HepG2 (cell line): Measurements from ENCODE around the gene IMPG2. TPM values are rescaled to one million over a fixed set of nuclear protein-coding genes. Genes with fewer than 3 reads are reported as not detected.

ENCODE experiments used
- ATAC-seq: fragments of 200-7000 bp; cut with Tn5 transposase; 3 replicates; pipeline ENCODE4 v1.9.1; 2020; ENCODE audit warnings: mild to moderate bottlenecking, moderate library complexity
- BruUV-seq: library from RNA; stranded (reverse); fragments of 400-500 nt; replicated peaks from 2 replicates; lab custom pipeline; 2021; lab: Mats Ljungman, UMichigan
- CTCF ChIA-PET: fragments of 300-600 bp; formaldehyde crosslinking; extraction: SDS; loops from one replicate; lab custom pipeline; 2021; ENCODE audit warnings: low total read pairs, inconsistent platforms, low intra/inter-chr PET ratio; lab: Yijun Ruan, JAX
- POLR2A ChIA-PET: fragments of 350-600 bp; sonication (Branson Sonifier 250); formaldehyde crosslinking; loops from one replicate; lab custom pipeline; 2020; ENCODE audit warnings: antibody characterized with exemption, inconsistent platforms; lab: Yijun Ruan, JAX
- DNase-seq: peaks from one replicate; pipeline ENCODE4 v3.0.0-alpha.2; 2015; ENCODE audit warnings: low spot score
- FAIRE-seq: peaks from 3 replicates; lab custom pipeline; 2011; peaks lifted over from hg19 to GRCh38; lab: Jason Lieb, UNC
- H2AFZ ChIP-seq: one replicate; pipeline ENCODE4 v1.6.1; 2011; ENCODE audit warnings: low read length, inconsistent platforms
- H3K27ac ChIP-seq: fragments of 300-600 bp; 3 replicates; pipeline ENCODE4 v1.8.0; 2011; ENCODE audit warnings: mixed run types, mild to moderate bottlenecking, mixed read lengths, low read length, inconsistent platforms; ENCODE audit not compliant: insufficient read depth; ENCODE audit errors: extremely low read length
- H3K27me3 ChIP-seq, 2 experiments: fragments of 200-600 bp in 1 of 2; 2 replicates in 1 of 2; 3 replicates in 1 of 2; pipeline versions ENCODE4 v1.6.0 to v1.8.0; 2011; ENCODE audit warnings: low read length in 2 of 2, mild to moderate bottlenecking in 2 of 2, moderate library complexity in 2 of 2, inconsistent platforms in 1 of 2; ENCODE audit not compliant: insufficient read depth in 2 of 2, control insufficient read depth in 1 of 2
- H3K36me3 ChIP-seq, 2 experiments: fragments of 200-600 bp in 1 of 2; replicated peaks in 1 of 2; 2 replicates in 1 of 2; 3 replicates in 1 of 2; pipeline versions ENCODE4 v1.5.1 to v1.8.0; 2011; ENCODE audit warnings: low read length in 2 of 2, inconsistent platforms in 1 of 2; ENCODE audit not compliant: insufficient read depth in 2 of 2, control insufficient read depth in 1 of 2
- H3K4me1 ChIP-seq: 2 replicates; pipeline ENCODE4 v1.5.1; 2012; ENCODE audit warnings: low read length, inconsistent platforms; ENCODE audit not compliant: insufficient read depth
- H3K4me2 ChIP-seq: 2 replicates; pipeline ENCODE4 v1.6.0; 2011; ENCODE audit warnings: low read depth, low read length, inconsistent platforms
- H3K4me3 ChIP-seq, 3 experiments: fragments of 200-600 bp in 1 of 3; sonication (generic), shearing (Covaris generic) in 1 of 3; replicated peaks in 1 of 3; 2 replicates each; pipeline ENCODE4 v1.5.1; 2011 to 2016; ENCODE audit warnings: low read length in 3 of 3, inconsistent platforms in 2 of 3, low read depth in 2 of 3, mild to moderate bottlenecking in 2 of 3, control low read depth in 1 of 3, mixed read lengths in 1 of 3; ENCODE audit not compliant: insufficient read depth in 1 of 3
- H3K79me2 ChIP-seq: one replicate; pipeline ENCODE4 v1.6.1; 2011; ENCODE audit warnings: low read length, inconsistent platforms; ENCODE audit not compliant: insufficient read depth
- H3K9ac ChIP-seq: 2 replicates; pipeline ENCODE4 v1.6.0; 2011; ENCODE audit warnings: mild to moderate bottlenecking, low read depth, low read length, inconsistent platforms; ENCODE audit not compliant: insufficient read depth
- H3K9me3 ChIP-seq: 2 replicates; pipeline ENCODE4 v1.5.1; 2012; ENCODE audit warnings: mild to moderate bottlenecking, low read length
- H4K20me1 ChIP-seq: 2 replicates; pipeline ENCODE4 v1.6.0; 2011; ENCODE audit warnings: inconsistent platforms, mild to moderate bottlenecking, low read length, moderate library complexity; ENCODE audit not compliant: insufficient read depth
- ETS1 ChIP-seq: sonication (generic); formaldehyde crosslinking; IDR thresholded peaks from 2 replicates; pipeline ENCODE4 v1.4.0; 2020; ENCODE audit warnings: missing genetic modification reagents
- FOXJ3 ChIP-seq: sonication (generic); formaldehyde crosslinking; IDR thresholded peaks from 2 replicates; pipeline ENCODE4 v1.4.0; 2020; ENCODE audit warnings: missing genetic modification reagents, mild to moderate bottlenecking, borderline replicate concordance
- MAZ ChIP-seq, 2 experiments: sonication (generic) in 1 of 2; formaldehyde crosslinking in 1 of 2; IDR thresholded peaks; 2 replicates each; pipeline versions ENCODE4 v1.5.0 to v1.6.1; 2012 to 2020; ENCODE audit warnings: low read depth in 2 of 2, mild to moderate bottlenecking in 2 of 2, borderline replicate concordance in 1 of 2, improper control_type of control experiment in 1 of 2, low read length in 1 of 2, missing genetic modification reagents in 1 of 2, moderate library complexity in 1 of 2
- PRDM15 ChIP-seq: sonication (generic); formaldehyde crosslinking; IDR thresholded peaks from 2 replicates; pipeline ENCODE4 v1.4.0; 2020; ENCODE audit warnings: missing genetic modification reagents
- SIN3B ChIP-seq: fragments of 150-350 bp; IDR thresholded peaks from 2 replicates; pipeline ENCODE4 v1.6.1; 2014; ENCODE audit warnings: low read length
- SRSF1 ChIP-seq: fragments of 200-400 bp; formaldehyde crosslinking; optimal IDR thresholded peaks from 2 replicates; pipeline ENCODE3; 2017; ENCODE audit warnings: mild to moderate bottlenecking, low read depth, low read length, moderate library complexity
- ZHX1 ChIP-seq: sonication (generic); formaldehyde crosslinking; IDR thresholded peaks from 2 replicates; pipeline ENCODE4 v1.8.1; 2022; ENCODE audit warnings: low read depth, mild to moderate bottlenecking, missing genetic modification reagents
- ZSCAN25 ChIP-seq: sonication (generic); formaldehyde crosslinking; IDR thresholded peaks from 2 replicates; pipeline ENCODE4 v1.8.0; 2022; ENCODE audit warnings: mild to moderate bottlenecking, missing genetic modification reagents
- WGBS: methylation state at CpG from one replicate; pipeline ENCODE4 v1.1.6; 2017; ENCODE audit warnings: low lambda C conversion rate; 5-methylcytosine and 5-hydroxymethylcytosine counted together
- in situ Hi-C: cut with HindIII; loops from 2 replicates; pipeline ENCODE4 v1.10.0; 2017; ENCODE audit warnings: low pct_unique_long_range_greater_than_20kb; ENCODE audit not compliant: extremely low pct_ligation_motif_present
- intact Hi-C: fragments of 100-400 bp; cut with micrococcal nuclease; formaldehyde crosslinking; loops from one replicate; pipeline ENCODE4 v1.10.0; 2022; ENCODE audit not compliant: unreplicated experiment
- polyA plus RNA-seq, 8 experiments: library from polyadenylated mRNA; depleted of rRNA in 3 of 8; stranded (reverse) in 7 of 8; unstranded in 1 of 8; fragments of >200 nt; fragmentation: Illumina TruSeq in 4 of 8; extraction: Trizol in 4 of 8; gene quantifications; 2 replicates each; pipeline versions ENCODE4 v1.2.1 to v1.2.3, GENCODE V29; 2011 to 2016; ENCODE audit warnings: low read depth in 4 of 8, missing spikeins in 1 of 8, mixed read lengths in 1 of 8; ENCODE audit not compliant: insufficient read depth in 1 of 8
- total RNA-seq, 5 experiments: library from RNA; depleted of rRNA; stranded (reverse); fragments of >200 nt; fragmentation: Illumina TruSeq; extraction: Trizol; gene quantifications; 2 replicates each; pipeline ENCODE4 v1.2.3, GENCODE V29; 2016; ENCODE audit warnings: low read depth in 1 of 5
- TF ChIP-seq, protein P1 (sequence below): sonication (generic); formaldehyde crosslinking; IDR thresholded peaks from 2 replicates; pipeline ENCODE4 v1.8.1; 2023; ENCODE audit warnings: mild to moderate bottlenecking, missing genetic modification reagents

IMPG2 gene
- total and polyA plus RNA-seq, 2 of the 13 experiments (the other 11 are each of a cell fraction or from before 2014, with no cell fraction given): 0.02 to 0.03 TPM

DNA sequence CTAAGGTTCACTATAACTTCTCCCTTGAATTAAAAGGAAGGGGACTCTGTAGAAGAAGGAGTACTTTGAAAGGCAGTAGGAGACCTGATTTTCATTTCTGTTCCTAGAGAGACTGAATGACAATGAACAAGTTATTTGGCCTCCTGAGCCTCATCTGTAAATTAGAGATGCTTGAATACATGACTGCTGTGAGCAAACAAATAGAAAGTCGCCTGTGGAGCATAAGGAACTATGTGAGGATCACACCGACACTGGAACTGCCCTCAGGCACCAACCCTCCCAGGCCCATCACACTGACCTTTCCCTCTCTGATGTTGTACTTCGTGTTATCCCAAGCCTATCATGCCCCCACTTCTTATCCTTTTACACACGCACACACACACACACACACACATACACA, 48.6 kb downstream of the IMPG2 start:
- Histone ChIP-seq H3K9me3 (no peaks in the 10 kb centered on the region), H3K27ac (no peak overlapping the region), H3K4me3 (no peak overlapping the region), H3K4me1 (no peaks in the 10 kb centered on the region), H3K36me3 (no peaks in the 10 kb centered on the region), H4K20me1 (no peaks in the 10 kb centered on the region), H3K79me2 (no peaks in the 10 kb centered on the region), H3K4me2 (no peak overlapping the region), H3K27me3 (no peaks in the 10 kb centered on the region), H2AFZ (no peak overlapping the region), H3K9ac (no peak overlapping the region)
- FAIRE-seq (no peak), DNase-seq (no peak), ATAC-seq (no peak)
- CTCF ChIA-PET: no interaction called here
- intact Hi-C loops: no loop called here
- TF ChIP-seq, protein P1, sequence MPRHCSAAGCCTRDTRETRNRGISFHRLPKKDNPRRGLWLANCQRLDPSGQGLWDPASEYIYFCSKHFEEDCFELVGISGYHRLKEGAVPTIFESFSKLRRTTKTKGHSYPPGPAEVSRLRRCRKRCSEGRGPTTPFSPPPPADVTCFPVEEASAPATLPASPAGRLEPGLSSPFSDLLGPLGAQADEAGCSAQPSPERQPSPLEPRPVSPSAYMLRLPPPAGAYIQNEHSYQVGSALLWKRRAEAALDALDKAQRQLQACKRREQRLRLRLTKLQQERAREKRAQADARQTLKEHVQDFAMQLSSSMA (CRISPR knock-in tag): no peak
- in situ Hi-C loops: no loop called here
- POLR2A ChIA-PET: no interaction called here
- no TSS peak for BruUV-seq
- WGBS: 14% methylated on average over 4 of the region's 4 CpGs

- Histone ChIP-seq H3K4me1 (no peaks in the 10 kb centered on the region), H3K9me3 (no peaks in the 10 kb centered on the region), H3K9ac (no peak overlapping the region), H4K20me1 (no peaks in the 10 kb centered on the region), H2AFZ (no peak overlapping the region), H3K27ac (no peak overlapping the region), H3K4me2 (no peak overlapping the region), H3K36me3 (no peaks in the 10 kb centered on the region), H3K79me2 (no peaks in the 10 kb centered on the region), H3K4me3 (no peak overlapping the region), H3K27me3 (no peaks in the 10 kb centered on the region)
- ChIA-PET CTCF (no interaction called here), POLR2A (no interaction called here)
- 23% methylated on average over 5 of the region's 5 CpGs for WGBS
- no peak for FAIRE-seq
- ATAC-seq: no peak
- in situ Hi-C loops (no loop called here), intact Hi-C loops (no loop called here)
- no peak for DNase-seq
- BruUV-seq: no TSS peak
- TF ChIP-seq MAZ (IDR thresholded peaks at IDR 0.05; ENCODE audit: borderline replicate concordance, low read depth, low read length): no peak
- no peak for TF ChIP-seq MAZ (CRISPR knock-in tag; IDR thresholded peaks at IDR 0.05; ENCODE audit: low read depth)
- no peak for TF ChIP-seq ZHX1 (CRISPR knock-in tag)
- TF ChIP-seq FOXJ3: no peak
- TF ChIP-seq SIN3B: no peak
- no peak for TF ChIP-seq SRSF1
- no peak for TF ChIP-seq ZSCAN25 (CRISPR knock-in tag)
- TF ChIP-seq ETS1: no peak
- no peak for TF ChIP-seq PRDM15 (CRISPR knock-in tag)
These were observed 50.2 kb downstream of the IMPG2 start for GRCh38 chr3:101270149-101270548.
